ENCODE results near the gene LY6G6C. TPM values are rescaled to one million over a fixed set of nuclear protein-coding genes. Genes with fewer than 3 reads are reported as not detected.

The LY6G6C gene
- total RNA-seq, 1 donor from 2014 or later, result not detected

DNA sequence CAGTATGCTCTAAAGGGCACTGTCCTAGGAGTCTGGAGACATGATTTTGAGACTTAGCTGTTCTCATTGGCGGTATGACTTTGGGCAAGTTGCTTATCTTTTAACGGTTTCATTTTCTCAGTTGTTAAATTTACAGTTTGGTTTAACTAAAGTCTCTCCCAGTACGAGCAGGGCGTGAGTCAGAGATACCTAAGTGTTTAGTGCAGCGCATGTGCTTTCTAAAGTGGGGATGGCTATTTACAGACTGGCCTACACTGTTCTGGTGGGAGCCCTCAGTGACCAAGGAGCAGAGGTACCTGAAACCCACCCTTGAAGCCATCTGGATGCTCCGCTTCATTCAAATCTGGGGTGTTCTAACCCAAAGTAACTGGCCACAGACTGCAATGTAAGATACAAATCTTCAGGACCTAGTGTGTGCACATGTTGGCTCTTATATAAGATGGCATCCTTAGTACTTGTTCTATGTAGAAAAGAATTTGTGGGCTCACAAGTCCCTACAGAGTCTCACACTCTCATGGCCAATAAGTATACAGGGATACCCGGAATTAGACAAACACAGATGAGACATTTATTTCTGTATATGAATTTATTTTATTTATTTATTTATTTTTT is 29.0 kb upstream of the LY6G6C start:
- TF ChIP-seq, protein P1, sequence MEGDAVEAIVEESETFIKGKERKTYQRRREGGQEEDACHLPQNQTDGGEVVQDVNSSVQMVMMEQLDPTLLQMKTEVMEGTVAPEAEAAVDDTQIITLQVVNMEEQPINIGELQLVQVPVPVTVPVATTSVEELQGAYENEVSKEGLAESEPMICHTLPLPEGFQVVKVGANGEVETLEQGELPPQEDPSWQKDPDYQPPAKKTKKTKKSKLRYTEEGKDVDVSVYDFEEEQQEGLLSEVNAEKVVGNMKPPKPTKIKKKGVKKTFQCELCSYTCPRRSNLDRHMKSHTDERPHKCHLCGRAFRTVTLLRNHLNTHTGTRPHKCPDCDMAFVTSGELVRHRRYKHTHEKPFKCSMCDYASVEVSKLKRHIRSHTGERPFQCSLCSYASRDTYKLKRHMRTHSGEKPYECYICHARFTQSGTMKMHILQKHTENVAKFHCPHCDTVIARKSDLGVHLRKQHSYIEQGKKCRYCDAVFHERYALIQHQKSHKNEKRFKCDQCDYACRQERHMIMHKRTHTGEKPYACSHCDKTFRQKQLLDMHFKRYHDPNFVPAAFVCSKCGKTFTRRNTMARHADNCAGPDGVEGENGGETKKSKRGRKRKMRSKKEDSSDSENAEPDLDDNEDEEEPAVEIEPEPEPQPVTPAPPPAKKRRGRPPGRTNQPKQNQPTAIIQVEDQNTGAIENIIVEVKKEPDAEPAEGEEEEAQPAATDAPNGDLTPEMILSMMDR (IDR thresholded peaks at IDR 0.05), result no peak
- intact Hi-C loops (cut with DNase I), result no loop called here
- H3K4me1 ChIP-seq, result no peaks in the 10 kb centered on the region

DNA sequence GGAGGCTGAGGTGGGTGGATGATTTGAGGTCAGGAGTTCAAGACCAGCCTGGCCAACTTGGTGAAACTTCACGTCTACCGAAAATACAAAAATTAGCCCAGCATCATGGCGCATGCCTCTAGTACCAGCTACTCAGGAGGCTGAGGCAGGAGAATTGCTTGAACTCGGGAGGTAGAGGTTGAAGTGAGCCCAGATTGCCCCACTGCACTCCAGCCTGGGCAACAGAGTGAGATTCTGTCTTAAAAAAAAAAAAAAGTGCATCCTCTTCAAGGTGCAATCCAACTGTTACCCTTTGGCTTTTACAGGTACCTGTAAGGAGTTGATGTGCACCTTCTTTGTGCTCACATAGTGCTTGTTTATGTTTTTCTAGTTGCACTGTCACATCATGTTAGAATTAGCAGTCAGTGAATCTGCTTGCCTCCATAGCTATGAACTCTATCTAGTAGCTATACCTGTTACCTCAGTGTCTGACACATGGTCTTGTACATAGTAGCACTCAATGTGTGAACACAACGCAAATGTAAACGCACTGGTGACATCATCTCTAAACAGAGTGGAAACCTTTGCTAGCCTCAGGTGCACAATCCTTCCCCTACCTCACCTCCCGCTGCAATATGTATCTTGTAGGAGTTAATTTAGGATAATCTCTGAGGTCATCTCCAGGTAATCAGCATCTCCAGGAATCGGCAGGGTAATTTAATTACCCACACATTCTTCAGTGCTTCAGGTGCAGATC is 27.9 kb upstream of the LY6G6C start:
- intact Hi-C loops (cut with DNase I), result no loop called here
- no peak overlapping the region for H3K4me3 ChIP-seq
- TF ChIP-seq, protein P1 (IDR thresholded peaks at IDR 0.05), result no peak
- ATAC-seq (no peak), DNase-seq (no peak)
- no peak overlapping the region for H3K27ac ChIP-seq
- H3K27me3 ChIP-seq, result no peaks in the 10 kb centered on the region
- H3K36me3 ChIP-seq, result no peaks in the 10 kb centered on the region
- H3K4me1 ChIP-seq, result no peaks in the 10 kb centered on the region
- H3K9me3 ChIP-seq, result no peaks in the 10 kb centered on the region

More for the DNA sequence above, 29.0 kb upstream of the LY6G6C start:
- Histone ChIP-seq H3K27me3 (no peaks in the 10 kb centered on the region), H3K36me3 (no peaks in the 10 kb centered on the region), H3K27ac (no peak overlapping the region), H3K4me3 (no peak overlapping the region), H3K9me3 (no peaks in the 10 kb centered on the region)
- no peak for ATAC-seq
- no peak for DNase-seq

DNA sequence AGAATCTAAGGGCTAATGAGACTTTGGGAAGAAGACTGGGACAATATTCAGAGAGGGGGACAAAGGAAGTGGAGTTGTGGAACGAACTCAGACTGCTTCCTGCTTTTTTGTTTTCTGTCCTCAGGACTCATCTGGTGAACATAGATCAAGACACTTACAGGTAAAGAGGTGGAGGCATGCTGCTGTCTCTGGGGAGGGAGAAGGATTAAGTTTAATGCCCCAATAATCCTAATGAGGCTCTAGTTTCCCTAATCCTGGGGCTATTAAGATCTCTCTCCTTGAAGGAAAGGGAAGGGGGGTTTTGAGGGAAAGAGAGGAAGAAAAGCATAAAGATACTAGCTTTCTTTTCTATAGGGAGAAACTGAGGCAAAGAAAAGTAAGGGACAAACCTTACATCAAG is 22.9 kb upstream of the LY6G6C start:
- TF ChIP-seq, protein P1 (IDR thresholded peaks at IDR 0.05), result no peak
- ATAC-seq (no peak), DNase-seq (no peak)
- Histone ChIP-seq H3K36me3 (no peaks in the 10 kb centered on the region), H3K9me3 (no peaks in the 10 kb centered on the region), H3K4me1 (peaks cover 8% of the 10 kb centered on the region), H3K4me3 (no peak overlapping the region), H3K27me3 (no peaks in the 10 kb centered on the region), H3K27ac (no peak overlapping the region)
- intact Hi-C loops (cut with DNase I), result no loop called here

DNA sequence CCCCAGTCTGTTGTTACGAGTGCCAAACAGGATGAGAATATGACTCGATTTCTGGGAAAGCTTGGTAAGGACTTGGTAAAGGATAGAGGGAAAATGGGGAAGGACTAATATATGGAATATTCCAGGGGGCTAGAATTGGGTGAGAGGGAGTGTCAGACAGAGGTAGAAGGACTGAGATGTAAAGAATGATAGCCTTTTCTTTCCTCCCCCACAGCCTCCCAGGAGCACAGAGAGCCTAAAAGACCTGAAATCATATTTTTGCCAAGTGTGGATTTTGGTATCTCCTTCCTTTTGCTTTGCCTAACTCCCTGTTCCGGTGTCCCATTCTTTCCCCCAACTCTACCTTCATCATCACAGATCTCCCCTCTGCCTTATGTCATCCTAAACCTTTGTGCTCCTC is 21.3 kb upstream of the LY6G6C start:
- H3K27me3 ChIP-seq, result no peaks in the 10 kb centered on the region
- H3K9me3 ChIP-seq, result no peaks in the 10 kb centered on the region
- intact Hi-C loops (cut with DNase I), result no loop called here
- ATAC-seq (no peak), DNase-seq (no peak)
- H3K36me3 ChIP-seq, result no peaks in the 10 kb centered on the region
- TF ChIP-seq, protein P1 (IDR thresholded peaks at IDR 0.05), result no peak
- peaks cover 23% of the 10 kb centered on the region for H3K4me1 ChIP-seq
- H3K4me3 ChIP-seq, result no peak overlapping the region
- H3K27ac ChIP-seq, result no peak overlapping the region

DNA sequence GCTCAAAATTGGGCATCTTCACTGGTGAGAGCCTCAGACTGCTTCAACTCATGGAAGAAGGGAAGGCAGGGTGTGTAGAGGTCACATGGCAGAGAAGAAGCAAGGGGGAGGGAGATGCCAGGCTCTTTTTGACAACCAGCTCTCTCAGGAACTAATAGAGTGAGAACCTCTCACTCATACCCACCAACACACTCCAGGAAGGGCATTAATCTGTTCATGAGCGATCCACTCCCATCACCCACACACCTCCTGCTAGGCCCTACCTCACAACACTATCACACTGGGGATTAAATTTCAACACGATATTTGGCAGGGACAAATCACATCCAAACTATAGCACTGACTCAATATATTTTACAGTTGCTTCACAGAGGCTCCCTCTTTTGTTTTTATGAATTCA is 20.3 kb upstream of the LY6G6C start:
- intact Hi-C loops (cut with DNase I), result no loop called here
- H3K36me3 ChIP-seq, result no peaks in the 10 kb centered on the region
- no peaks in the 10 kb centered on the region for H3K27me3 ChIP-seq
- no peak for ATAC-seq
- TF ChIP-seq, protein P1 (IDR thresholded peaks at IDR 0.05), result no peak
- no peaks in the 10 kb centered on the region for H3K9me3 ChIP-seq
- H3K4me3 ChIP-seq, result no peak overlapping the region
- no peak overlapping the region for H3K27ac ChIP-seq
- peaks cover 33% of the 10 kb centered on the region for H3K4me1 ChIP-seq
- DNase-seq, result no peak
